ENCODE results near the gene ZNF501.

- no peak for TF ChIP-seq CTCF (IDR thresholded peaks at IDR 0.05; ENCODE audit: extremely low read depth in 1 of 2, insufficient read depth in 1 of 2, low read depth in 1 of 2, low read length in 2 of 2)
- TF ChIP-seq POLR2AphosphoS5 (IDR thresholded peaks at IDR 0.05; ENCODE audit: insufficient read depth, low read depth, low read length) = no peak
These were observed 42.6 kb downstream of the ZNF501 start for GRCh38 chr3:44772099-44772442.

All from endothelial cell of umbilical vein (primary cell).